Amniotic stem cell (primary cell): ENCODE measurements around the gene NUAK2.
A peak's percentile ranks its signal among the peaks of the same experiment; 100 is the strongest.

Experiments
- DNase-seq: peaks from one replicate; lab custom pipeline; 2025; lab: John Stamatoyannopoulos, UW

Gene NUAK2

GRCh38 chr1:205275133-205275532, 46.4 kb downstream of the NUAK2 start:
- no peak for DNase-seq

GRCh38 chr1:205274041-205274691, 47.4 kb downstream of the NUAK2 start:
- no peak for DNase-seq

GRCh38 chr1:205273551-205273982, 48.0 kb downstream of the NUAK2 start:
- no peak for DNase-seq

- DNase-seq: no peak
Observed at GRCh38 chr1:205272536-205272935, 49.0 kb downstream of the NUAK2 start.

GRCh38 chr1:205271745-205272144, 49.8 kb downstream of the NUAK2 start:
- no peak for DNase-seq

GRCh38 chr1:205271277-205271676, 50.3 kb downstream of the NUAK2 start:
- no peak for DNase-seq

- DNase-seq: no peak
Observed at GRCh38 chr1:205270764-205271163, 50.8 kb downstream of the NUAK2 start.

- DNase-seq: no peak
Observed at GRCh38 chr1:205270271-205270670, 51.3 kb downstream of the NUAK2 start.

GRCh38 chr1:205269711-205270110, 51.8 kb downstream of the NUAK2 start:
- DNase-seq: no peak

GRCh38 chr1:205268846-205269680, 52.5 kb downstream of the NUAK2 start:
- DNase-seq: no peak

GRCh38 chr1:205267306-205267902, 54.1 kb downstream of the NUAK2 start:
- DNase-seq: no peak

GRCh38 chr1:205266611-205267305, 54.8 kb downstream of the NUAK2 start:
- no peak for DNase-seq

- DNase-seq: no peak
Observed at GRCh38 chr1:205263580-205264190, 57.9 kb downstream of the NUAK2 start.

GRCh38 chr1:205262731-205263171, 58.8 kb downstream of the NUAK2 start:
- DNase-seq: no peak

GRCh38 chr1:205261946-205262691, 59.4 kb downstream of the NUAK2 start:
- DNase-seq: peak; percentile 21

- DNase-seq: no peak
Observed at GRCh38 chr1:205260948-205261732, 60.4 kb downstream of the NUAK2 start.

GRCh38 chr1:205259998-205260397, 61.5 kb downstream of the NUAK2 start:
- no peak for DNase-seq

- no peak for DNase-seq
Observed at GRCh38 chr1:205259324-205259832, 62.2 kb downstream of the NUAK2 start.

- DNase-seq: no peak
Observed at GRCh38 chr1:205258719-205259118, 62.8 kb downstream of the NUAK2 start.

GRCh38 chr1:205258261-205258691, 63.3 kb downstream of the NUAK2 start:
- DNase-seq: no peak
